DND-41 (cell line): Measurements from ENCODE around the gene TDRD7.

ENCODE experiments used
- ATAC-seq: fragments of 200-7000 bp; cut with Tn5 transposase; 3 replicates; pipeline ENCODE4 v1.9.1; 2021; ENCODE audit warnings: low read depth; ENCODE audit not compliant: insufficient read depth
- DNase-seq: peaks from one replicate; pipeline ENCODE4 v3.0.0-alpha.2; 2020
- H2AFZ ChIP-seq: 2 replicates; pipeline ENCODE4 v1.6.0; 2012; ENCODE audit warnings: low read depth, low read length
- H3K27ac ChIP-seq: 2 replicates; pipeline ENCODE4 v1.5.1; 2012; ENCODE audit warnings: low read length, inconsistent platforms
- H3K27me3 ChIP-seq: fragments of 200-600 bp; sonication (generic); 2 replicates; pipeline ENCODE4 v1.6.0; 2012; ENCODE audit warnings: low read length, mild to moderate bottlenecking, inconsistent platforms; ENCODE audit not compliant: insufficient read depth, poor library complexity
- H3K36me3 ChIP-seq: 2 replicates; pipeline ENCODE4 v1.5.1; 2012; ENCODE audit warnings: low read length, inconsistent platforms; ENCODE audit not compliant: insufficient read depth
- H3K4me1 ChIP-seq: 2 replicates; pipeline ENCODE4 v1.5.1; 2012; ENCODE audit warnings: mild to moderate bottlenecking, low read length; ENCODE audit not compliant: insufficient read depth
- H3K4me2 ChIP-seq: 2 replicates; pipeline ENCODE4 v1.6.0; 2012; ENCODE audit warnings: mild to moderate bottlenecking, moderate library complexity, low read length, inconsistent platforms; ENCODE audit not compliant: insufficient read depth
- H3K4me3 ChIP-seq, 2 experiments: fragments of 200-600 bp in 1 of 2; shearing (Covaris generic) in 1 of 2; 2 replicates each; pipeline ENCODE4 v1.5.1; 2012 to 2016; ENCODE audit warnings: inconsistent platforms in 2 of 2, low read length in 2 of 2, mild to moderate bottlenecking in 2 of 2, low read depth in 1 of 2, moderate library complexity in 1 of 2
- H3K79me2 ChIP-seq: 2 replicates; pipeline ENCODE4 v1.6.0; 2012; ENCODE audit warnings: low read length, inconsistent platforms; ENCODE audit not compliant: insufficient read depth
- H3K9ac ChIP-seq: 2 replicates; pipeline ENCODE4 v1.6.0; 2012; ENCODE audit warnings: low read depth, mild to moderate bottlenecking, inconsistent platforms, low read length, moderate library complexity
- H3K9me3 ChIP-seq: 2 replicates; pipeline ENCODE4 v1.5.1; 2012; ENCODE audit warnings: low read length, moderate library complexity, mild to moderate bottlenecking, inconsistent platforms; ENCODE audit not compliant: insufficient read depth, severe bottlenecking
- H4K20me1 ChIP-seq: 2 replicates; pipeline ENCODE4 v1.6.0; 2012; ENCODE audit warnings: low read length; ENCODE audit not compliant: insufficient read depth
- EZH2 ChIP-seq: IDR thresholded peaks from 3 replicates; pipeline ENCODE4 v1.6.1; 2012; ENCODE audit warnings: borderline replicate concordance, low read depth, mild to moderate bottlenecking, moderate library complexity, low read length, inconsistent platforms; ENCODE audit not compliant: severe bottlenecking
- TF ChIP-seq, protein P1 (sequence below): IDR thresholded peaks from 2 replicates; pipeline ENCODE4 v1.5.1; 2012; ENCODE audit warnings: borderline replicate concordance, low read length, moderate library complexity, mild to moderate bottlenecking; ENCODE audit not compliant: poor library complexity, severe bottlenecking; ENCODE audit errors: extremely low read depth

The TDRD7 gene

DNA sequence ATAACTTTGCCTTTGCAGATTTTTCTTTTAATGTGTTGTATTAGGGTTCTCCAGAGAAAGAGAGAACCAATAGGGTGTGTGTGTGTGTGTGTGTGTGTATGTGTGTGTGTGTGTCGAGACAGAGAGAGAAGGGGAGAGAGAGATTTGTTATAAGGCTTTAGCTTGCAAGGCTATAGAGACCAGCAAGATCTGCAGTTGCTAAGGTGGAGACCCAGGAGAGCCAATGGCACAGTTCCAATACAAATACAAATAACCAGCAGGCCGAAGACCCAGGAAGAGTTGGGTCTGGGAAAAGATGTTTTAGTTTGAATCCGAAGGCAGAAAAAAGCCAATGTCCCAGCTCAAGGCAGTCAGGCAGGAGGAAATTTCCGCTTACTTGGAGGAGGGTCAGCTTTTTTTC lies 112.5 kb downstream of the TDRD7 start:
- Histone ChIP-seq H3K27ac (no peak overlapping the region), H4K20me1 (no peaks in the 10 kb centered on the region), H2AFZ (no peak overlapping the region), H3K9ac (no peak overlapping the region), H3K4me3 (no peak overlapping the region), H3K4me1 (no peaks in the 10 kb centered on the region), H3K36me3 (no peaks in the 10 kb centered on the region), H3K27me3 (peaks cover 24% of the 10 kb centered on the region), H3K79me2 (no peaks in the 10 kb centered on the region), H3K4me2 (no peak overlapping the region), H3K9me3 (no peaks in the 10 kb centered on the region)
- ATAC-seq (no peak), DNase-seq (no peak)
- TF ChIP-seq, protein P1, sequence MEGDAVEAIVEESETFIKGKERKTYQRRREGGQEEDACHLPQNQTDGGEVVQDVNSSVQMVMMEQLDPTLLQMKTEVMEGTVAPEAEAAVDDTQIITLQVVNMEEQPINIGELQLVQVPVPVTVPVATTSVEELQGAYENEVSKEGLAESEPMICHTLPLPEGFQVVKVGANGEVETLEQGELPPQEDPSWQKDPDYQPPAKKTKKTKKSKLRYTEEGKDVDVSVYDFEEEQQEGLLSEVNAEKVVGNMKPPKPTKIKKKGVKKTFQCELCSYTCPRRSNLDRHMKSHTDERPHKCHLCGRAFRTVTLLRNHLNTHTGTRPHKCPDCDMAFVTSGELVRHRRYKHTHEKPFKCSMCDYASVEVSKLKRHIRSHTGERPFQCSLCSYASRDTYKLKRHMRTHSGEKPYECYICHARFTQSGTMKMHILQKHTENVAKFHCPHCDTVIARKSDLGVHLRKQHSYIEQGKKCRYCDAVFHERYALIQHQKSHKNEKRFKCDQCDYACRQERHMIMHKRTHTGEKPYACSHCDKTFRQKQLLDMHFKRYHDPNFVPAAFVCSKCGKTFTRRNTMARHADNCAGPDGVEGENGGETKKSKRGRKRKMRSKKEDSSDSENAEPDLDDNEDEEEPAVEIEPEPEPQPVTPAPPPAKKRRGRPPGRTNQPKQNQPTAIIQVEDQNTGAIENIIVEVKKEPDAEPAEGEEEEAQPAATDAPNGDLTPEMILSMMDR, result no peak
- TF ChIP-seq EZH2, result no peak

DNA sequence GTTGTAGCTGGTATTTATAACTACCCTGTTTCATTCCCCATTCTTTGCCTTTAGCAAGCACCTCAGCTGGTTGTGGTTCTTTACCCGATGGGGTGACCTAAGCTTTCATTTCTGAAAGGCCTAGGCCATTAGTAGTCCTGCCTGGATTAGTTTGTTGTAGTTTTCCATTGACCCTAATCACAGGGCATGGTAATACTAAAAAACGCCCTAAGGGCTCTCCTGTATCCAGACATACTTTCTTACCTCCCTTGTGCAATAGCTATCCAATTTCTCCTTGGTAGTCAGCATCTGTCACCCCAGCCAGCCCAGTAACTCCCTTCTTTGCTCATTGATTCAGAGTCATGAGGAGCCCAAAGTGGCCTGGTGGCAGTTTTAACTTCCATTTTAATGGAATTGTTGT lies 113.6 kb downstream of the TDRD7 start:
- no peak for ATAC-seq
- no peaks in the 10 kb centered on the region for H3K79me2 ChIP-seq
- H3K4me2 ChIP-seq, result no peak overlapping the region

DNA sequence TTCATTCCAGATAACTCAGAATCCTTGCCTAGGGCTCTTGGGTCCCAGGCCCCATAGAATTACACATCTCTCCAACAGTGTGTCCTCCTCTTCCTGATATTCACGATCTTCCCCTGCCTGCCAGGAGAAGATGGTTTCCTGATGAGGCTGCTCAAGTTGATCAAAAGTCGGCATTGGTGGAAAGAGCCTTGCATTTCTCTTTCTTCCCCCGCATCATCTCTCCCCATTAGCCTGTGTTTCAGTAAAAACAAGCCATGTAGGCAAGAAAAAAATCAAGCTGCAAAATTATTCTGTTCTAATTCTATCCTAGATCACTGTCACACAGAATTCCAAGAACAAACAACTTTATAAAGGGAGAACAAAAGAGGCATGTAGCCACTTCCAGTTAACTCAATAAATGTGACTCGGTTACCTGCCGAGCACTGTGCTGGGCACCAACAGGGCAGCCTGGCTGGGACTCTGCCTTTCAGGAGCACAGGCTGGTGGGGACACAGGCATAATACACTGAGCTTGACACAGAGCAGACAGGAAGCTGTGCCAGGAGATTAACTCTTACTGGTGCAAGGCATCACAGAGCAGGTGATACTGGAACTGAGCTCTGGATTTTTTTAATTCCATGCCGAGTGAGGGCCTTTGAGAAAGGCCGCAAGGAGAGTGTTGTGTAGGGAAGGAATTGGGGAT lies 115.1 kb downstream of the TDRD7 start:
- Histone ChIP-seq H3K27ac (no peak overlapping the region), H3K27me3 (peaks cover 21% of the 10 kb centered on the region), H3K4me1 (no peaks in the 10 kb centered on the region), H2AFZ (no peak overlapping the region), H3K9me3 (no peaks in the 10 kb centered on the region), H4K20me1 (no peaks in the 10 kb centered on the region), H3K4me3 (no peak overlapping the region), H3K4me2 (no peak overlapping the region), H3K79me2 (no peaks in the 10 kb centered on the region), H3K9ac (no peak overlapping the region), H3K36me3 (no peaks in the 10 kb centered on the region)
- no peak for TF ChIP-seq EZH2
- TF ChIP-seq, protein P1, result no peak
- DNase-seq (no peak), ATAC-seq (no peak)

More for the DNA sequence above, 113.6 kb downstream of the TDRD7 start:
- no peaks in the 10 kb centered on the region for H3K4me1 ChIP-seq
- H3K27me3 ChIP-seq, result peaks cover 24% of the 10 kb centered on the region
- H3K36me3 ChIP-seq, result no peaks in the 10 kb centered on the region
- no peak for DNase-seq
- H4K20me1 ChIP-seq, result no peaks in the 10 kb centered on the region
- no peak overlapping the region for H3K27ac ChIP-seq
- H3K4me3 ChIP-seq, result no peak overlapping the region
- TF ChIP-seq, protein P1, result no peak
- H3K9me3 ChIP-seq, result no peaks in the 10 kb centered on the region
- H3K9ac ChIP-seq, result no peak overlapping the region
- H2AFZ ChIP-seq, result no peak overlapping the region
